ENCODE measurements around the gene DSTYK.

GRCh38 chr1:205127646-205128045, 83.9 kb downstream of the DSTYK start:
- TF ChIP-seq CTCF (IDR thresholded peaks at IDR 0.05), result no peak
- TF ChIP-seq POLR2A (IDR thresholded peaks at IDR 0.05), result no peak
- TF ChIP-seq EP300 (IDR thresholded peaks at IDR 0.05), result no peak
